Suppressor macrophage treated with lipopolysaccharide for 1 hour (primary cell): ENCODE measurements around the gene ARG1.

Experiments used
- DNase-seq, 3 donors: peaks; one replicate each; pipeline ENCODE4 v3.0.0-alpha.2; 2020 to 2022

ARG1 gene

DNA sequence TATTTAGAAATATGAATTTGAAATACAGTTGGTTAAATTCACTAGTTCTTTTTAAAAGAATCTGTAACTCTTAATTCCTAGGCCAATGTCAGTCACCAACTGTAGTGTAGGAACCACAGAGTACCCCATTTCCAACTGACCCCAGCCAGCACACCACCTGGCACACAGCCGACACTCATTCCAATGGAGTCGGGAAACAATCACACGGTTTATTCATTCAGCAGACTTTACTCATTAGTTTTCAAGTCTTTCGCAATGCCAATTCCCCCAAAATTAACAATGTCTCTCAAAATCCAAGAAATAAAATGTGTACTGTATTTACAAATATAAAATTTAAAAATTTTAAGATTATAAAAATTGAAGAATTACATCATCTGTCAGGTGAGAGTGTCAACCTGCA lies 13.5 kb downstream of the ARG1 start:
- no peak for DNase-seq

DNA sequence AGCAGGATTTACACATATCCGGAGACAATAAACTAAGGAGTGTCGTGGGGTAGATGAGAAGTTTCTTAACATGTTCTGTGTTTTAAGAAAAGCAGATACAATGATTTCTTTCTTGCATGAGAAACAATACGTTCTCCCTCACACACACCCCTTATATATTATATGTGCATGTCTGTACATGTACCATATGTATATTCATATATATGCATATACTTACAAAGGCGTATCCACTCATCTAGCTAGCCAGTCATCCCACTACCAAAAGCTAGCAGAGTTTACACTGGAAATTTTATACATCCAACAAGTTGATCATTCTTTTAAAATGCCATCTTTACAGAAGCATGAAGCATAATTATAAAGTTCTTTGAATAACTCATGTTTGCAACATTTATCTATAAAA lies 14.9 kb downstream of the ARG1 start:
- DNase-seq = no peak

DNA sequence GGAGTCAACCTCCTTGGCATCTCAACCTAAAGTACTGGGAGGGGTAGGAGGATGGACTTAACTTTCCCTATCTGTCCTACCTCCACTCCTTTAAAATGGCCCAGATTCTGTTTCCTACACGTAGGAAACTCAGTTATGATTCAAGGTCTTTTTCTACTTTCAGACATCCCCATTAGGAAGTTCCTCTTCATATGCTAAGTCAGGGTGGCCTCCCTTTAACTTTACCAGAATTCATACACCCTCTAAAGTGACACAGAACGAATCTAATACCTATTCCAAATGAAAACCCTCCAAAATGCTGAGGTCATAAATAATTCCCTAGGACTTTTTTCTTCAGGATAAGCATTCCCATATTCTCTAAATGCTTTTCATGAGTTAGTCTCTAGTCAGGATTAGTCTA lies 15.6 kb downstream of the ARG1 start:
- no peak for DNase-seq

DNA sequence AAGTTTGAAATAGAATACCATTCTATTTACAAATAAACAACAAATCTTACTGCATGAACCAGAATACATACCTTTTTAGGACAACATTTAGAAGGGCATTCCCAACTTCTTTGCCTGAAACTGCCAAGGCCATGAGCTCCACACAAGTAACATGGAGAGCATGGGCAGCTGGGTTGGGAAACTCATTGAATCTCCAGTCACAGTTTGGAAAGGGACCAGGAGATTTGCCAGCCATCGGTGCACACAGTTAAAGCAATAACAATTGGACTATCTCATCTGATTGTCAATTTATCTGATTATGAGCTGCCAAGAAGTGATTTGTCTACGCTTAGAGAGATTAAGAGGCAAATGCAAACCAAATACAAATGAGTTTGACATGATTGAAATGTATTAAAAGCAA lies 19.9 kb downstream of the ARG1 start:
- DNase-seq = no peak

DNA sequence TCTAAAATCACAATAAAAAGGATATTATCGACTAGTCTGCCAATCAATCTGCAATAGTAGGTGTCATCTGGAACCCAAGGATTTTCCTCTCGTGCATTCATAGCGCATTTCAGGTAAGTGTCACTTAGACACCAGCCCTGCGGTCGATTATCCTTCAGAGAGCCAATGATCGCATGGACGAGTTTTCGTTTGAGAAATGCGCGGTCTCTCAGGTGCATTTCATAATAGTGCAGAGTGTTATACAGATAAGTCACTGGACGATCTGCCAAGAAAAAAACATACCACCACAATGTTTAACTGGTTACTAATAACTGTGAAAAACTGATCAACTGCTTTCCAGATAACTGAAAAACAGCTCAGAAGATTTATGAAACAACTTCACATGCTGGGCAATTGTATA lies 21.0 kb downstream of the ARG1 start:
- no peak for DNase-seq

DNA sequence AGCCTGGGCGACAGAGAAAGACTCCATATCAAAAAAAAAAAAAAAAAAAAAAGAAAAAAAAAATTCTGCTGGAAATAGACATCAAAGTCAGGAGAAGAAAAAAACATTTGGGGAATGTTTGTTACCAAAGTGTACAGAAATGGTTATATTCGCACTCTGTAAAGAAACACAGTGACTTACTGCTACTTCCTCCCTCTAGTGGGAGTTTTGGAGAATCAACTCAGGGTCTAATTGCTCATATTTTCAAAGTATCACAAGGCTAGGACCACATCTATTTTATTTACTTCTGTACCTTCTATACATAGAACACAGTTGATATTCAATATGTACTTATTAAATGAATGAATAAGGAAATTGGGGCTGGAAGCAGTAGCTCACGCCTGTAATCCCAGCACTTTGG lies 24.4 kb downstream of the ARG1 start:
- DNase-seq = peak in 2 of 3 donors; percentile 1 to 11

DNA sequence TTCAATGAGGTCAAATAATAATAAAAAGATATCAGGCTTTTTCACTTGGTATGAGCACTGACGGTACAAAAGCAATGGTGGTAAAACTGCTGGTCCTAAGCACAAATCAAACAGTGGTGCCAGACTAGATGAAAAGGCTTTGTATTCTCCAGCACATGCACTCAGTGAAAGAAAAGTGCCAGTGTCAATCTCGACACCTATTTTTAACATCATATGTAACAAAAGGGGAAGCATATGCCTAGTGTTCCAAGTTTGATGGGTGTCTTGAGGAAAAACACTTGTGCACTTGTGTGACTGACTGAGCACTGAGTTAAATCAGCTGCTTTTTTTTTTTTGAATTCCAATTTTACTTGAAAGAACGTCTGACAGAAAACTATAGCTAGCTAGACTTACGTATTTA lies 27.7 kb downstream of the ARG1 start:
- no peak for DNase-seq

DNA sequence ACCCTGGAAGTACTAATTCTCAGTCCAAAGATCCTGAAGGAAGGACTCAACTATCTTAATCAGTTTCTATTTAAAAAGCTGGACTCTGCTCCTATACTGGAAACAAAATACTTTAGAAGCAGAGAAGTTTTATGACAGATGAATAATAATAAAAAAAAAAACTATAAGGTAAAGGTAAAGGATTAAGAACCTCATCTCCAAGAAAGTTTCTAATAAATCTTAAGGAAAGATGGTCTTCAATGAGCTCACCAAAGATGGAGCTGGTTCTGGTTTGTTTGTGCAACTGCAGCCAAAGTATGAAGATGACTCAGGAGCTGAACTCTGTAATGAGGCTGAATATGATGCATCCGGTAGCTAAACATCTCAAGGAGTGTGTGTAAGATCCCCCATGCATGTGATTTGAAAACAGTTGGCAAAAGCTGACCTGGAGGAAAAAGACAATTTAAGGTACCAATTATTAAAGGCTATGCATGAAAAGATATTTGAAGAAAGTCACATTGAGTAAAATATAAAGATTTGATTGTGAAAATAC lies 29.8 kb downstream of the ARG1 start:
- no peak for DNase-seq

DNA sequence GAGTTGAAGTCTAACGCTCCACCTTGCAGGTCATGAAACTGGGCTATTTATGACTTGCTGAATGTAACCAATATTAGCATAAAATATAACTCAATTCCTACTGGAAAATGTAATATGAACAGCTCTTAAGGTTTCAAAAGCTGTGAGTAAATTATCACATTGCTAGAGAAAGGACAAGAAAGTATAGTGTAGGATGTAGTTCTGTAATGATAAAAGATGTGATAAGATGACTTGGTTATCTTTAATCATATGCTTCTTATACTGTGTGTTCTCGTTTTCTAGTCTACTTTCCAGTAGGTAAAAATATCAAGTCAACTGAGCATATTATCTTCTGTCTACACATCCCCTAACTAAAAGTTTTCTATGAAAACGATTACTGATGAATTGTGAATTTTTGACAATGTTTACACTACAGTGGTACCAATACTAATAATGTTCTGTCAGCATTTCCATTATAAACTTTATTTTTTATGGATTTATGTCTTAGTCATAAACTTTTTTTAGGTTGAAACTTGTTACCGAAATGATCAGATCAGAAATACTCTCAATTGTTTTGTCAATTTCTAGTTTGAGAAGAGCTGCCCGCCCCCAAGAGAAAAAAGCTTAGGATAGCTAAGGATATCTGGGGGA lies 40.4 kb downstream of the ARG1 start:
- no peak for DNase-seq

DNA sequence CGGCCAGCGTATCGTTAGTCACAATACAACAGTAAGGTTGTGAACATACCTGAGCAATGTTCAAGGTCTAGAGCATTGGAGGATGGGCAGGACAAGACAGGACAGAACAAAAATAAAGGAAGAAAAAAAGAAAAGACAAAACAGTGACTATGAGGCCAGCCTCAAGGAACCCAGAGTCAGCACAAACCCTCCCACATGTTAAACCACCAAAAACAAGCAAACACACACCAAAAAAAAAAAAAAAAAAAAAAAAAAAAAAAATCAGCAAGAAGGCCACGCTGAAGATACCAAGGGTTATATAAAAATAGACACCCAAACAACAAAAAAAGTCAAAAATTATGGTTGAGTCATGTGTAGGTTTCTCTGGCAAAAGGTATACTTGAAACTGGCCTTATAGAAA lies 42.2 kb downstream of the ARG1 start:
- no peak for DNase-seq

DNA sequence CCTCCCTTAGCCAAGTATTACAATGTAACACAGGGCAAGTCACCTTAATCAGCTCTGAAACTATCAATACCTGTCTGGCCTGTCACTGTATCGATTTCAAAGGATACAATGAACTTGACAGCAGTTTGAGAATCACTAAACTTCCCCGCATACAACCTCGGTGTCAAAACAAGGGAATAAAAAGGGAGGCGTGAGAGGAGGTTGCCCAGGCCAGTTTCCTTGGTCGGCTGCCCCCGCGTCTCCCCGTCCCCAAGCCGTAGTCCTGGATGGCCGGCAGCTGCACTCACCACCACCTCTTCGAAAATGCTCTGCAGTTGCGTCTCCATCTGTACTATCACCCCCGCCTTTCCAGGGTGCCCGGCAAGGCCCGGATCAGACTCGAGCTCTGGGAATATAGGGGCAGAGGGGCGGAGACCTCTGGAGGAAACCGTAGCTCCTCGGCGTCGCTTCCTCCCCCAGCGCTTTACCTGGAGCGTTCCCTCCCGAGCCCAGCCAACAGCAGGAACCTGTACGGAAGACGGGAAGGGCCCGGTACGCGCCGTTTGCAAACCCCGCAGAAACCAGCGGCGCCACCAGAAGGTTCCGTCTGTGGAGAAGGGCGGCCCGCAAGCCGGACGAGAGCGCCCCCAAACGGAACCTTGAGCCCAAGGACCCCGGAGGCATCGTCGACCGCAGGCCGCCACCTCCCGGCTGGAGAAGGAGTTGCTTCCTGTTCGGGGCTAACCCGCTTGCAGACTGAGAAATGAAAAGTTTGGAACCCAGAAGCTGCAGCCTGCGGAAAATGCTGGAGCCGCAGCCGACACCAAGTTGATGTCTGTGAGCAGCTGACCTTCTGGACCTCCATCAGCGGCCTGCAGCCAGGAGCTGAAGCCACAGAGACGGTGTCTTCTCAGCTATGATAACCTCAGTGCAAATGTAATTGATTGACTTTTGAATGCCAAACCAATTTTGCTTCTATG lies 55.0 kb downstream of the ARG1 start, which contains the start of gene MED23:
Gene MED23, minus strand, starts transcription at position 519 of the 959 bp plus-strand sequence. Its CDS starts 193 bp downstream, at position 326.
- DNase-seq = peak; percentile 94 to 98 (median 97)

DNA sequence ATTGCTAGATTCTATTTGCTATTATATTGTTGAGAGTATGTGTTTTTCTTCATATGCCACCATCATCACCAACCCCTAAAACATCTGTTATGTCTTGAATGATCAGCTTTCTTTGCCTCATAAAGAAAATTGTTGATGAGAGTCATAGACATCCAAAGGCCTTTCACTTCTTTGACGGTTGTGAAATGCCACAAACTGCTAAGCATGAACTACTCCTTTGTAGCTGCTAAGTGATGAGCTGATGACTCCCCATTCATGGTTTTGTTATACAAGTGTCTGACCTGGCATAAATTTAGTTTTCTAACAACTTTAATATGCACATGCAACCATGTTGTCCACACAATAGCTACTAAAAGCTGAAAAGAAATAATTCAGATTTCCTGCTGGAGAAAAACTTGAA lies 55.7 kb downstream of the ARG1 start:
- no peak for DNase-seq

DNA sequence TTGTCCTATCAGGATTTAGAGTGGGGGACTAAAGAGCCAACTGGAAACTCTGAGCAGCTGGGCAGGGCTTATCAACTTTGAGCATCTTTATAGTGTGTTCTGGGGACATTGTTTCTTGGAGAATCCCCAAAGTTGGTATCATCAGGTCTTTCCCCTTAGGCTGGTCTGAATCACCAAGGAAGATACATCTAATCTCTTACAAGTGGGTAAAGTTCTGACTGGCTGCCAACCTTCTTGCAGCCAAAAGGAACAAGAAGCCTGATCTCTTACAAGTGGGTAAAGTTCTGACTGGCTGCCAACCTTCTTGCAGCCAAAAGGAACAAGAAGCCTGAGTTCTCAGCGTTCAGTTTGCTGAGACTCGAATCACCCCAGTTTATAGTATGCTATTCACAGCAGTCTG lies 56.6 kb downstream of the ARG1 start:
- DNase-seq = no peak

DNA sequence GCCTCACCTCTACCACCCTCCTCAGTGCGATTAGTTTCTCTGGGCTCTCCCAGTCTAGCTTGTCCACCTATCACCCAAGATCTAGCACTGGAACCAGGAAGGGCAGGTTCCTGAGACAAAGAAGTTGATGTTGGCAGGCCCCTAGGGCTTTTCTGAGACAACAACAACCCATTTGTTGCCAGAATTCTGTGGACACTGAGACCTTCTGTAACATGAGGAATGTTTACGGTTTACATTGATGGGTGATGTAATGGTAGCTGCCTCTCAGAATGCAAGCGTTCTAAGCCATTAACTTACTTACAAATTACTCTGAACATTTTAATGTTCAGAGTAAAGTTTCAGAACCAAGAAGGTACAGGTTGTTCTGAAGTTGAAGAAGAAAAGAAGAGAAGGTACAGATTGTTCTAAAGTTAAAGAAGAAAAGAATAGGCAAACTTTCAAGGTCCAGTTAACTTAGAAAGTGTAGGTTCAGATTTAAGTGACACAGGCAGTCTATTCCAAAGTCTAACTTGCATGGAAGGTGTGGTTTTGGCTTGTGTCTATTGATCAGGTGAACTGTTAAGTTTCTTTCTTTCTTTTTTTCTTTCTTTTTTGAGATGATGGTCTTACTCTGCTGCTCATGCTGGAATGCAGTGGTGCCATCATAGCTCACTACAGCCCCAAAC lies 58.7 kb downstream of the ARG1 start:
- DNase-seq = no peak
